Suprapubic skin (tissue), 4 donors: ENCODE data around the gene PFKM. TPM values are rescaled to one million over a fixed set of nuclear protein-coding genes. Genes with fewer than 3 reads are reported as not detected.

Source experiments
- DNase-seq, 2 donors: peaks; one replicate each; pipeline ENCODE4 v3.0.0-alpha.2; 2019; ENCODE audit warnings: low spot score in 2 of 2
- H3K27ac ChIP-seq: fragments of 200-600 bp; sonication (generic); one replicate; pipeline ENCODE4 v1.5.1; 2019
- H3K27me3 ChIP-seq: fragments of 200-600 bp; sonication (generic); one replicate; pipeline ENCODE4 v1.5.1; 2019
- H3K36me3 ChIP-seq: fragments of 200-600 bp; sonication (generic); one replicate; pipeline ENCODE4 v1.5.1; 2019
- H3K4me1 ChIP-seq: fragments of 200-600 bp; sonication (generic); one replicate; pipeline ENCODE4 v1.5.1; 2019
- H3K4me3 ChIP-seq: fragments of 200-600 bp; sonication (generic); one replicate; pipeline ENCODE4 v1.5.1; 2019; ENCODE audit warnings: mild to moderate bottlenecking
- H3K9me3 ChIP-seq: fragments of 200-600 bp; sonication (generic); one replicate; pipeline ENCODE4 v1.5.1; 2019
- EP300 ChIP-seq: sonication (generic); formaldehyde crosslinking; IDR thresholded peaks from one replicate; pipeline ENCODE4 v1.6.1; 2017; ENCODE audit warnings: antibody characterized with exemption
- POLR2A ChIP-seq, 2 donors: fragments of 450-650 bp; IDR thresholded peaks; one replicate each; pipeline ENCODE4 v1.6.1; 2017; ENCODE audit warnings: antibody characterized with exemption in 2 of 2, mild to moderate bottlenecking in 2 of 2, moderate library complexity in 2 of 2
- POLR2AphosphoS5 ChIP-seq, 3 donors: sonication (generic); formaldehyde crosslinking; IDR thresholded peaks; one replicate each; pipeline ENCODE4 v1.6.1; 2017; ENCODE audit warnings: antibody characterized with exemption in 3 of 3
- WGBS: methylation state at CpG from one replicate; pipeline ENCODE4 v1.1.5; 2018; 5-methylcytosine and 5-hydroxymethylcytosine counted together
- total RNA-seq, 4 donors: library from RNA; depleted of rRNA; stranded (reverse); fragments of >200 nt; gene quantifications; one replicate each; pipeline ENCODE4 v1.1.0, GENCODE V29; 2016
- TF ChIP-seq, protein P1 (sequence below), 2 donors: fragments of 200-600 bp in 1 of 2; fragments of 450-650 bp in 1 of 2; sonication (generic) in 1 of 2; IDR thresholded peaks; one replicate each; pipeline ENCODE4 v1.5.1; 2016 to 2019; ENCODE audit warnings: antibody characterized with exemption in 2 of 2, mild to moderate bottlenecking in 1 of 2, moderate library complexity in 1 of 2

Gene PFKM
- total RNA-seq, 4 donors from 2014 or later = 20.4 to 31.2 (median 27.7) TPM

DNA sequence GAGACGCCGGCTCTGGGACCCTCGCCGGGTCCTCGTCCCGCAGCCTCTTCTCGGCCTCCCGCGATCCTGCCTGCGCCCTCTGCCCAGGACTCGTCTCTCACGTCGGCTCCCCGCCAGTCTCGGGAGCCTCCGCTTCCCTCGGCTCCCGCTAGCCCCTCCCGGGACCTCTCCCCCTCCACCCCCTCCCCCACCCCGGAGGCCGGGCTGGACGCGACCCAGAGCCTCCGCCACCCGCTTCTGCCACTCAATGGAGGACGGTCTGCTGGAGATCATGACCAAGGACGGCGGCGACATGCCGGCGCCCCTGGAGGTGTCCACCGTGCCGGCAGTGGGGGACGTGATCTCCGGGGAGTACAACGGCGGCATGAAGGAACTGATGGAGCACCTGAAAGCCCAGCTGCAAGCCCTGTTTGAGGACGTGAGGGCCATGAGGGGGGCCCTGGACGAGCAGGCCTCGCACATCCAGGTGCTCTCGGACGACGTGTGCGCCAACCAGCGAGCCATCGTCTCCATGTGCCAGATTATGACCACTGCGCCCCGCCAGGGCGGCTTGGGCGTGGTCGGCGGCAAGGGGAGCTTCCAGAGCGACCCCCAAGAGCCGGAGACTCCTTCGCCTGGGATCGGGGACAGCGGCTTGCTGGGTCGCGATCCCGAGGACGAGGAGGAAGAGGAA, 64.8 kb downstream of the PFKM start:
- H3K9me3 ChIP-seq = no peaks in the 10 kb centered on the region
- H3K4me1 ChIP-seq = peaks cover 33% of the 10 kb centered on the region
- peak overlapping the region; percentile 70 for H3K4me3 ChIP-seq
- no peaks in the 10 kb centered on the region for H3K36me3 ChIP-seq
- 1% methylated on average over 15 of the region's 61 CpGs for WGBS
- TF ChIP-seq EP300 (no peak), POLR2A (IDR thresholded peaks at IDR 0.05) (no peak), POLR2AphosphoS5 (IDR thresholded peaks at IDR 0.05) (no peak)
- TF ChIP-seq, protein P1, sequence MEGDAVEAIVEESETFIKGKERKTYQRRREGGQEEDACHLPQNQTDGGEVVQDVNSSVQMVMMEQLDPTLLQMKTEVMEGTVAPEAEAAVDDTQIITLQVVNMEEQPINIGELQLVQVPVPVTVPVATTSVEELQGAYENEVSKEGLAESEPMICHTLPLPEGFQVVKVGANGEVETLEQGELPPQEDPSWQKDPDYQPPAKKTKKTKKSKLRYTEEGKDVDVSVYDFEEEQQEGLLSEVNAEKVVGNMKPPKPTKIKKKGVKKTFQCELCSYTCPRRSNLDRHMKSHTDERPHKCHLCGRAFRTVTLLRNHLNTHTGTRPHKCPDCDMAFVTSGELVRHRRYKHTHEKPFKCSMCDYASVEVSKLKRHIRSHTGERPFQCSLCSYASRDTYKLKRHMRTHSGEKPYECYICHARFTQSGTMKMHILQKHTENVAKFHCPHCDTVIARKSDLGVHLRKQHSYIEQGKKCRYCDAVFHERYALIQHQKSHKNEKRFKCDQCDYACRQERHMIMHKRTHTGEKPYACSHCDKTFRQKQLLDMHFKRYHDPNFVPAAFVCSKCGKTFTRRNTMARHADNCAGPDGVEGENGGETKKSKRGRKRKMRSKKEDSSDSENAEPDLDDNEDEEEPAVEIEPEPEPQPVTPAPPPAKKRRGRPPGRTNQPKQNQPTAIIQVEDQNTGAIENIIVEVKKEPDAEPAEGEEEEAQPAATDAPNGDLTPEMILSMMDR (IDR thresholded peaks at IDR 0.05) = no peak
- DNase-seq = no peak
- peaks cover 53% of the 10 kb centered on the region for H3K27me3 ChIP-seq
- H3K27ac ChIP-seq = no peak overlapping the region

- Histone ChIP-seq H3K4me3 (peak overlapping the region; percentile 70), H3K9me3 (no peaks in the 10 kb centered on the region), H3K36me3 (no peaks in the 10 kb centered on the region), H3K4me1 (peaks cover 33% of the 10 kb centered on the region), H3K27me3 (peaks cover 53% of the 10 kb centered on the region), H3K27ac (no peak overlapping the region)
- WGBS = 4% methylated on average over 4 of the region's 20 CpGs
- TF ChIP-seq, protein P1 (IDR thresholded peaks at IDR 0.05) = no peak
- TF ChIP-seq POLR2AphosphoS5 (IDR thresholded peaks at IDR 0.05) (no peak), POLR2A (IDR thresholded peaks at IDR 0.05) (no peak), EP300 (no peak)
- DNase-seq = no peak
Measured at GRCh38 chr12:48184549-48184922, 65.4 kb downstream of the PFKM start.

DNA sequence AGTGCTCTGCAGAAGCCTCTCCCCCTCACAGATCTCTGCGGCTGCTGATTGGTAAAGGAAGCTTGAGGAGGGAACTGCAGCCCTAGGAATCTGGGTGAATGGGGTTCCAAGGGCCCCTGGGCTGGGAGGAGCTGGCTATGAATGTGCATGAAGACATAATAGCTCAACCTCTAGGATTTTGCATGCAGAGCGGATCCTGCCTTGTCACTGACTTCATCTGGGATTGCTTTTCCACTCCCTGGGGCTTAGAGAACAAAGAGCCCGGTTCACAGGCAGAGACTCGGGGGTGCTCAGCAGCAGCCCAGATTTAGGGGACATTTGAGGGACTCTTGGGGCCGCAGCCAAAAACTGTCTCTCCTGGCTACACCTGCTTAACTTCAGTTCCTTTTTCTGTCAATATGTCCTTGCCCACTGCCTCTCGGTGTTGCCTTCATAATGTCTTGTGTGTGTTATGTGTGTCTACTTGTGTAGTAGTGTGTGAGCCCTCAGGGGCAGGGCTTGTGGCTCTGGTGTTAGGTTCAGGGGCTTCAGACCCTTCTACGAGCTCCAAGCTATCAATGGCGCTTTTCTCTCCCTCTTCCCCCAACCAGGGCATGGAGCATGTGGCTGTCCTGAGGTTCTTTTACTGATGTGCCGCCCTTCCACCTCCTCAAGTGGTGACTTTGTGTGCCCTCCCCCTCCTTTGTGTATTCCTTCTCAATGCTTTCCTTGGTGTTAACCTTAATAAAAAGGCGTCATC, 66.2 kb downstream of the PFKM start:
- peaks cover 53% of the 10 kb centered on the region for H3K27me3 ChIP-seq
- no peaks in the 10 kb centered on the region for H3K36me3 ChIP-seq
- 42% methylated on average over 10 of the region's 10 CpGs for WGBS
- H3K4me1 ChIP-seq = peaks cover 37% of the 10 kb centered on the region
- no peaks in the 10 kb centered on the region for H3K9me3 ChIP-seq
- TF ChIP-seq POLR2AphosphoS5 (IDR thresholded peaks at IDR 0.05) (no peak), EP300 (no peak), POLR2A (IDR thresholded peaks at IDR 0.05) (no peak)
- TF ChIP-seq, protein P1 (IDR thresholded peaks at IDR 0.05) = no peak
- no peak for DNase-seq
- H3K4me3 ChIP-seq = no peak overlapping the region
- no peak overlapping the region for H3K27ac ChIP-seq

DNA sequence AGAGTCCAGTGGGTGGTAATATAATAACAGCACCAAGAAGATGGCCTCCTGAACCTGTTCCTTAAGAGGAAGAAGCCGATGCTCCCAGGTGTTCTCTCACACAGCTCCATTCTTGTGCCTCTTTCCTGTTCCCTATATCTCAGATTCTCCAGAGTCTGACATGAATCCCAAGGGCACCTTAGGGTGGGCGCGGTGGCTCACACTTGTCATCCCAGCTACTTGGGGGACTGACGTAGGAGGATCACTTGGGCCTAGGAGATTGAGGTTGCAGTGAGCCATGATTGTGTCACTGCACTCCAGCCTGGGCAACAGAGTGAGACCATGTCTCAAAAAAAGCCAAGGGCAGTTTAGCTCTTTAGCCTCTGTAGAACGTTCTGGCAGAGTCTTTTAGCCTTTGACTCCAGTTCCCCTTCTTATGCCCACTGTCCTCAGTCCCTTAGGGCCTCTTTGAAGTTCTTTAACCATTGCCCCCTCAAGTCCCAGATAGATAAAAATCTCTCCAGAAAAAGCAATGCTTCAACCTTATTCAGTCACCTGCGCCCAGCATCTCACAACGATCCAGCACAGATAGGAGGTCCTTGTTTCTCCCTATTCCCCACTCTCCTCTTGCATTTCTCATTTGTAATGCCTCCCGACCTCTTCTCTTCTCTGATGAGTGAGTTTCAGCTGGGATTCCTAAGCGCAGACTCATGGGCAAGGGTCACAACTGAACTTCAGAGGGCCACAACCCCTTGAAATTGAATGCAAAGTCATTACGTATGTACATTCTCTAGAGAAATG, 68.9 kb downstream of the PFKM start:
- no peak for DNase-seq
- TF ChIP-seq EP300 = no peak
- no peak for TF ChIP-seq POLR2AphosphoS5 (IDR thresholded peaks at IDR 0.05)
- TF ChIP-seq, protein P1 (IDR thresholded peaks at IDR 0.05) = no peak
- no peak for TF ChIP-seq POLR2A (IDR thresholded peaks at IDR 0.05)
- Histone ChIP-seq H3K4me1 (peaks cover 32% of the 10 kb centered on the region), H3K4me3 (no peak overlapping the region), H3K9me3 (no peaks in the 10 kb centered on the region), H3K27me3 (peaks cover 33% of the 10 kb centered on the region), H3K27ac (no peak overlapping the region), H3K36me3 (no peaks in the 10 kb centered on the region)
- 91% methylated on average over 10 of the region's 10 CpGs for WGBS
